Measurements from ENCODE around the gene MEGF6. TPM values are rescaled to one million over a fixed set of nuclear protein-coding genes. Genes with fewer than 3 reads are reported as not detected.

The MEGF6 gene
- total and polyA plus RNA-seq, 11 donors = 1.9 to 16.2 (median 5.1) TPM

- Histone ChIP-seq H3K27ac (no peak overlapping the region), H3K4me1 (peaks cover 0 to 3% (median 0%) of the 10 kb centered on the region in 12 donors), H3K4me3 (no peak overlapping the region), H3K9me3 (peaks cover 0 to 5% (median 0%) of the 10 kb centered on the region in 12 donors), H3K27me3 (no peaks in the 10 kb centered on the region), H3K36me3 (no peaks in the 10 kb centered on the region)
- intact Hi-C loops (cut with DNase I) = no loop called here
- WGBS, 4 donors = 85 to 89% (median 88%) methylated on average over 14 to 17 of the region's 17 CpGs
- TF ChIP-seq POLR2A (IDR thresholded peaks at IDR 0.05) = no peak
- TF ChIP-seq CTCF (IDR thresholded peaks at IDR 0.05) = no peak
- no peak for ATAC-seq
- no peak for DNase-seq
These were observed 55.0 kb downstream of the MEGF6 start for GRCh38 chr1:3556336-3556735.

DNA sequence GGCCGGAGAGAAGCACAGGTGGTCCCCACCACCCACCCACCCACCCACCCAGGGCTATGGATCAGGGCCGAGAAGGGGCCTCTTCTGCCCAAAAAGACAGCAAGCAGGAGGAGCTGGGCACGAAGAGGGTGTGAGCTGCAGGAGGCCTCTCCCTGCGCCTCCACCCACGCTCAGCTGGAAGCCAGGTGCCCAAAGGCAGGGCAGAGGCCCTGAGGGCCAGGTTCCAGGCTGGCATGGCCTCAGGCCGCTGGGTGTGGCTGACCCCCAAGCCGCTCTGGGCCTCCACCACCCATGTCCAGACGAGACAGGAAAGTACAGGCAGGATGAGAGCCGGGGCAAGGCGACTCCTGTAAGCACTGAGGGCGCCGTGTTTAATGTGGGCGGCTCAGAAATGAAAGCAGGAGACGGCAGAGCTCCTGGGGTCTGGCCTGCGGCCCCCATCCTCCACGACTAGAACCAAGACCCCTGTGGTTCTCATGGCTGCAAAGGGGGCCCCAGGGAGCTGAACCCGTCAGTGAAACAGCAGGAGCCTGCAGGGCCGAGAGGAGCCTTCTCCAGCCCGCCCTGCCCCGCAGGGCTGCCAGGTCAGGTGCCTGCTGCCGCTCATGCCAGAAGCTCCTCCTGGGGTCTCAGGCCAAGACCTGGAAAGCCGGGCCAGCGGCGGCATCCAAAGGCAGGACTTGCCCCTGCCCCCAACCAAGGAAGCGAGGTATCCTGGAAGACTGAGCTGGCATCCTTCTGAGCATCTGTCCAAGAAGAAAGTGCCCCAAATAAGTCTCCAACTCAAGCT is 56.0 kb downstream of the MEGF6 start:
- 86 to 87% (median 87%) methylated on average over 21 to 25 of the region's 25 CpGs for WGBS, 4 donors
- intact Hi-C loops (cut with DNase I) = no loop called here
- H3K27ac ChIP-seq = no peak overlapping the region
- peaks cover 0 to 2% (median 0%) of the 10 kb centered on the region in 12 donors for H3K4me1 ChIP-seq
- no peak for DNase-seq
- H3K4me3 ChIP-seq = no peak overlapping the region
- no peak for TF ChIP-seq CTCF (IDR thresholded peaks at IDR 0.05)
- no peak for TF ChIP-seq POLR2A (IDR thresholded peaks at IDR 0.05)
- no peaks in the 10 kb centered on the region for H3K36me3 ChIP-seq
- peaks cover 0 to 5% (median 0%) of the 10 kb centered on the region in 12 donors for H3K9me3 ChIP-seq
- no peaks in the 10 kb centered on the region for H3K27me3 ChIP-seq
- ATAC-seq = no peak

GRCh38 chr1:3553940-3554223 is 57.4 kb downstream of the MEGF6 start:
- Histone ChIP-seq H3K4me1 (peaks cover 0 to 2% (median 0%) of the 10 kb centered on the region in 12 donors), H3K36me3 (no peaks in the 10 kb centered on the region), H3K9me3 (peaks cover 0 to 5% (median 0%) of the 10 kb centered on the region in 12 donors), H3K27ac (no peak overlapping the region), H3K27me3 (peaks cover 0 to 2% (median 0%) of the 10 kb centered on the region in 9 donors), H3K4me3 (no peak overlapping the region)
- intact Hi-C loops (cut with DNase I) = no loop called here
- DNase-seq (no peak), ATAC-seq (no peak)
- no peak for TF ChIP-seq CTCF (IDR thresholded peaks at IDR 0.05)
- no peak for TF ChIP-seq POLR2A (IDR thresholded peaks at IDR 0.05)
- WGBS, 4 donors = 92 to 100% (median 93%) methylated on average over 6 to 11 of the region's 11 CpGs

DNA sequence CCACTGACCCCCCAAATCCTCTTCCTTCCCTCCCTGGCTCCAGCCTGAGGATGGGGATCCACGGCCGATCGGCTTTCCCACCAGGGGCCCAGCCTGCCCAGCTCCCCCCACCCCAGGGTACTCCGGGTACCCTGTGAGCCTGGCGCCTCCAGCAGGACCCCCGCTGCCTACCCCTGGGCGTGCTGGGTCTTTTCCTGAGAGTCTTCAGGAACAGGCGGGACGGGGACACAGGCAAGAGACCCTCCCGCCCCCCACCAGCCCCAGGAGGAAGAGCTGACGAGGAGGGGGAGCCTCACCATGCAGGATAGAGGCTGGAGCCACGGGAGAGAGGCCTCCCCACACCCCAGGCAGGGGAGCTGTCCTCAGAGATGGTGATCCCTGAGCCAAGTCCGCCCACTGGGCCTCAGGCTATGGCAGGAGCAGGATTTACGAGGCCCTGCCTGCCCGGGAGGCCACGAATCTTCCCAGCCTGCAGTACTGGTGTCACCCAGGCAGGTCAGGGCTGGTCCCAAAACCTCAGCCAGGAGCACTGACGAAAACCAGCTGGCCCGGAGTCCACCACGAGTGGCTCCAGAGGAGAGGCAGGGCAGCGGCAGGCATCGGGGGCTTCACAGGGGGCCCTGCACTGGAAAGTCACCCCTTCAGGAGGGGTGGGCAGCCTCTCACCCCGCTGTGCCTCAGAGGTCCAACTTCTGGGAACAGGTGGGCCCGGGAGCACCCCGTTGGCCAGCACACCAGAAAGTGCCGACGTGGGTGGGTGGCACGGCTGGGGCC is 58.0 kb downstream of the MEGF6 start:
- Histone ChIP-seq H3K36me3 (no peaks in the 10 kb centered on the region), H3K4me1 (peaks cover 0 to 7% (median 3%) of the 10 kb centered on the region in 12 donors), H3K9me3 (peaks cover 0 to 1% (median 0%) of the 10 kb centered on the region in 12 donors), H3K27me3 (peaks cover 0 to 4% (median 0%) of the 10 kb centered on the region in 9 donors), H3K27ac (no peak overlapping the region), H3K4me3 (no peak overlapping the region)
- DNase-seq (no peak), ATAC-seq (no peak)
- WGBS, 4 donors = 78 to 87% (median 85%) methylated on average over 14 to 27 of the region's 27 CpGs
- TF ChIP-seq POLR2A (IDR thresholded peaks at IDR 0.05) = no peak
- no peak for TF ChIP-seq CTCF (IDR thresholded peaks at IDR 0.05)
- intact Hi-C loops (cut with DNase I) = no loop called here

Measured in heart left ventricle (tissue), 16 donors.